NB4 (cell line): ENCODE data around the gene TRAPPC2.

Experiments
- DNase-seq: peaks from one replicate; pipeline ENCODE4 v3.0.0; 2010; ENCODE audit warnings: low read depth
- H3K4me3 ChIP-seq: one replicate; pipeline ENCODE4 v1.5.1; 2011; ENCODE audit warnings: mild to moderate bottlenecking, low read depth, low read length, moderate library complexity
- CTCF ChIP-seq: IDR thresholded peaks from one replicate; pipeline ENCODE4 v1.5.1; 2012; ENCODE audit warnings: low read depth, low read length
- MYC ChIP-seq: IDR thresholded peaks from 2 replicates; pipeline ENCODE4 v1.6.1; 2011; ENCODE audit warnings: low read depth, low read length
- POLR2A ChIP-seq: IDR thresholded peaks from 2 replicates; pipeline ENCODE4 v1.6.1; 2011; ENCODE audit warnings: mild to moderate bottlenecking; ENCODE audit not compliant: insufficient read length; ENCODE audit errors: extremely low read depth
- TF ChIP-seq, protein P1 (sequence below): IDR thresholded peaks from 2 replicates; pipeline ENCODE4 v1.6.1; 2011; ENCODE audit warnings: low read depth, low read length

TRAPPC2 gene

DNA sequence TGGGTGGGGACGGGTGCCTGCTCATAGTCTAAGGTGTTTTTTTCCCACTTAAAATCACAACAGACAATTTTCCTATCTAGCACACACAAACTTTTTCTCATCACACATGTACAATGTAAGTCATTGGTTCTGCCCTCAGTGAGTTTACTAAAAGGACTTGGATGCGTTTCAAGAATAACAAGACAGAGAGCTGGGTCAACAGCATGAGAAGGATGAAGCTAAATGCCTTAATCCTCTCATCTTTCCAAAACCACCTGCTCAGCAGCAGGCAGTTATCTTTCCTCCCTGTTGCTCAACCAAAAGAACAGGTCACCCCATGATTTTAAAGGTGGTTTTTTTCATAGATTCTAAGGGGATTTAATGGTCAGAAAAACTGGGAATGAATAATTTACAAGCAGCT is 40.3 kb upstream of the TRAPPC2 start:
- TF ChIP-seq, protein P1, sequence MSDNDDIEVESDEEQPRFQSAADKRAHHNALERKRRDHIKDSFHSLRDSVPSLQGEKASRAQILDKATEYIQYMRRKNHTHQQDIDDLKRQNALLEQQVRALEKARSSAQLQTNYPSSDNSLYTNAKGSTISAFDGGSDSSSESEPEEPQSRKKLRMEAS, result no peak
- no peak for TF ChIP-seq POLR2A
- no peak for TF ChIP-seq MYC
- TF ChIP-seq CTCF, result no peak

GRCh38 chrX:13770013-13770535 is 35.7 kb upstream of the TRAPPC2 start:
- DNase-seq, result no peak
- no peak overlapping the region for H3K4me3 ChIP-seq
- TF ChIP-seq, protein P1, result no peak
- TF ChIP-seq POLR2A, result no peak
- TF ChIP-seq CTCF, result no peak
- TF ChIP-seq MYC, result no peak

More for the DNA sequence above, 40.3 kb upstream of the TRAPPC2 start:
- DNase-seq, result no peak
- no peak overlapping the region for H3K4me3 ChIP-seq

- H3K4me3 ChIP-seq, result no peak overlapping the region
- TF ChIP-seq POLR2A (no peak), CTCF (no peak), MYC (no peak)
- TF ChIP-seq, protein P1, result no peak
- no peak for DNase-seq
Measured at GRCh38 chrX:13768939-13769338, 34.5 kb upstream of the TRAPPC2 start.

DNA sequence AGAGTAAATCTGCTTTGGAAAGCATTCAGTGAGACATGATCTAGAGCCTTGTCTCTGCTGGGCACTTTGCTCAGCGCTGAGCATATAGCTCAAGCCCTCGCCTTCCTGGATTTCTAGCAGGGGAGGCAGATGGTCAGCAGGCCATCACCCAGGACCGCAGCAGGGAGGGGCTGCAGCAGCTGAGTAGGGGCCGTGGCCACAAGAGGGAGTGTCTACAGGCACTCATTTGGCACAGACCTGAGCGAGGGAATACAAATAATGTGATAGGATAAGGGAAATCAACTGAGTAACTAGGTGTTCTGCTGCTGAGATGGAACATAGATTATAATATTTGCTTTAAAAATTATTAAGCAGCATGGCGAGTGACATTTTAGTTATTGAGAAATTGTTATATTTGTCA is 30.3 kb upstream of the TRAPPC2 start:
- DNase-seq, result no peak
- TF ChIP-seq POLR2A (no peak), CTCF (no peak), MYC (no peak)
- TF ChIP-seq, protein P1, result no peak
- no peak overlapping the region for H3K4me3 ChIP-seq

- H3K4me3 ChIP-seq, result no peak overlapping the region
- DNase-seq, result peak; percentile 42
- TF ChIP-seq CTCF (no peak), POLR2A (no peak), MYC (no peak)
- TF ChIP-seq, protein P1, result no peak
Measured at GRCh38 chrX:13764281-13764680, 29.9 kb upstream of the TRAPPC2 start.

- H3K4me3 ChIP-seq, result no peak overlapping the region
- TF ChIP-seq MYC (no peak), CTCF (no peak)
- DNase-seq, result no peak
Measured at GRCh38 chrX:13763489-13763888, 29.1 kb upstream of the TRAPPC2 start.
